Glutamatergic neuron (in vitro differentiated cells): ENCODE data around the gene TEDC2. TPM values are rescaled to one million over a fixed set of nuclear protein-coding genes. Genes with fewer than 3 reads are reported as not detected.
A peak's percentile ranks its signal among the peaks of the same experiment; 100 is the strongest.

Experiments used
- DNase-seq: peaks from one replicate; pipeline ENCODE4 v3.0.0; 2022
- H3K27ac Mint-ChIP-seq: one replicate; pipeline ENCODE4 v1.8.0; 2020; ENCODE audit warnings: mild to moderate bottlenecking, mixed read lengths, inconsistent platforms; ENCODE audit not compliant: unreplicated experiment
- H3K27me3 Mint-ChIP-seq: one replicate; pipeline ENCODE4 v1.8.0; 2020; ENCODE audit warnings: mild to moderate bottlenecking, moderate library complexity, mixed read lengths, inconsistent platforms; ENCODE audit not compliant: unreplicated experiment
- H3K36me3 Mint-ChIP-seq: one replicate; pipeline ENCODE4 v1.8.0; 2020; ENCODE audit warnings: mild to moderate bottlenecking, mixed read lengths, inconsistent platforms; ENCODE audit not compliant: unreplicated experiment
- H3K4me1 Mint-ChIP-seq: one replicate; pipeline ENCODE4 v1.8.0; 2020; ENCODE audit warnings: mild to moderate bottlenecking, low read depth, mixed read lengths, inconsistent platforms; ENCODE audit not compliant: unreplicated experiment
- H3K4me3 Mint-ChIP-seq: one replicate; pipeline ENCODE4 v1.8.0; 2020; ENCODE audit warnings: mild to moderate bottlenecking, mixed read lengths, inconsistent platforms; ENCODE audit not compliant: unreplicated experiment
- H3K9me3 Mint-ChIP-seq: one replicate; pipeline ENCODE4 v1.8.0; 2020; ENCODE audit warnings: mild to moderate bottlenecking, moderate library complexity, mixed read lengths, inconsistent platforms; ENCODE audit not compliant: unreplicated experiment
- total RNA-seq: library from RNA; stranded (reverse); fragmentation: NEBNext Ultra II Directional; extraction: Animal tissue kit (Norgen Biotek cat#: 25700); gene quantifications from one replicate; pipeline ENCODE4 v1.2.1, GENCODE V29; 2021; ENCODE audit not compliant: unreplicated experiment
- TF ChIP-seq, protein P1 (sequence below): fragments of 200-600 bp; sonication (generic); IDR thresholded peaks from one replicate; pipeline ENCODE4 v1.5.0; 2021; ENCODE audit not compliant: partially characterized antibody, unreplicated experiment

The TEDC2 gene
- total RNA-seq, 1 donor from 2014 or later = 21.1 TPM

- no peak overlapping the region for H3K27ac Mint-ChIP-seq
- peaks cover 5% of the 10 kb centered on the region for H3K4me1 Mint-ChIP-seq
- peaks cover 8% of the 10 kb centered on the region for H3K9me3 Mint-ChIP-seq
- no peaks in the 10 kb centered on the region for H3K36me3 Mint-ChIP-seq
- DNase-seq = no peak
- H3K4me3 Mint-ChIP-seq = no peak overlapping the region
- H3K27me3 Mint-ChIP-seq = peaks cover 8% of the 10 kb centered on the region
- TF ChIP-seq, protein P1, sequence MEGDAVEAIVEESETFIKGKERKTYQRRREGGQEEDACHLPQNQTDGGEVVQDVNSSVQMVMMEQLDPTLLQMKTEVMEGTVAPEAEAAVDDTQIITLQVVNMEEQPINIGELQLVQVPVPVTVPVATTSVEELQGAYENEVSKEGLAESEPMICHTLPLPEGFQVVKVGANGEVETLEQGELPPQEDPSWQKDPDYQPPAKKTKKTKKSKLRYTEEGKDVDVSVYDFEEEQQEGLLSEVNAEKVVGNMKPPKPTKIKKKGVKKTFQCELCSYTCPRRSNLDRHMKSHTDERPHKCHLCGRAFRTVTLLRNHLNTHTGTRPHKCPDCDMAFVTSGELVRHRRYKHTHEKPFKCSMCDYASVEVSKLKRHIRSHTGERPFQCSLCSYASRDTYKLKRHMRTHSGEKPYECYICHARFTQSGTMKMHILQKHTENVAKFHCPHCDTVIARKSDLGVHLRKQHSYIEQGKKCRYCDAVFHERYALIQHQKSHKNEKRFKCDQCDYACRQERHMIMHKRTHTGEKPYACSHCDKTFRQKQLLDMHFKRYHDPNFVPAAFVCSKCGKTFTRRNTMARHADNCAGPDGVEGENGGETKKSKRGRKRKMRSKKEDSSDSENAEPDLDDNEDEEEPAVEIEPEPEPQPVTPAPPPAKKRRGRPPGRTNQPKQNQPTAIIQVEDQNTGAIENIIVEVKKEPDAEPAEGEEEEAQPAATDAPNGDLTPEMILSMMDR = no peak
Observed at GRCh38 chr16:2424061-2425007, 35.6 kb upstream of the TEDC2 start.

- H3K27ac Mint-ChIP-seq = no peak overlapping the region
- H3K36me3 Mint-ChIP-seq = no peaks in the 10 kb centered on the region
- H3K4me3 Mint-ChIP-seq = peak overlapping the region; percentile 19
- peaks cover 7% of the 10 kb centered on the region for H3K4me1 Mint-ChIP-seq
- H3K9me3 Mint-ChIP-seq = peaks cover 10% of the 10 kb centered on the region
- H3K27me3 Mint-ChIP-seq = peaks cover 9% of the 10 kb centered on the region
- TF ChIP-seq, protein P1 = no peak
- DNase-seq = no peak
Observed at GRCh38 chr16:2425008-2425518, 34.8 kb upstream of the TEDC2 start.

DNA sequence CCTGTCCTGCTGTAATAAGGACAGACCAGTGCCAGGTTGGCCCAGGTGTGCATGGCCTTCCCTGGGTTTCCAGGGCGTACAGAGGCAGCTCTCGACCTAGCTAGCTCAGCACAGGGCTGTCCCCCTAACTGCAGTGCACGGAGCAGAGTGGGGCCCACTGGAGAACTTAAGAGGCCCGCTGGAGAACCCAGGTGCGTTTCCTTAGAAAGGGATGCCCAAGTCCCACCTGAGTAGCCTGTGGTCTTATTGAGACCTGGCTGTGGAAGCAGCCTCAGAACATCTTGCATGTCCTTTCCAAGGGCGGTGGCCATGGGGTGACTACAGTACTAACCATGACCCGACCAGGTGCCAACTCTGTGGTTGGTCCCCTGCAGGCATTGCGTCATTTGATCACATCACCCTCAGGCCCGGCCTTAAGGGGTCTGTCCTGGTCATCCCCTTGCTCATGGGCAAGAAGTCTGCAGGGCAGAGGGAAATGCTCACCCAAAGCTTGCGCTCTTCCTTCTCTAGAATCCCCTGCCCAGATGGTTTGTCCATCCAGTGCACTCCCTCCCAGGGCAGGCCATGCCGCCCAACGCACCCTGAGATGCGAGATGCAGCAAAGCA is 34.0 kb upstream of the TEDC2 start:
- peaks cover 13% of the 10 kb centered on the region for H3K4me1 Mint-ChIP-seq

GRCh38 chr16:2426941-2427361 is 33.0 kb upstream of the TEDC2 start:
- Mint-ChIP-seq H3K27me3 (peaks cover 9% of the 10 kb centered on the region), H3K4me3 (no peak overlapping the region), H3K9me3 (peaks cover 12% of the 10 kb centered on the region), H3K4me1 (peaks cover 13% of the 10 kb centered on the region), H3K27ac (peak overlapping the region; percentile 34), H3K36me3 (no peaks in the 10 kb centered on the region)
- no peak for DNase-seq
- TF ChIP-seq, protein P1 = no peak

More for the DNA sequence above, 34.0 kb upstream of the TEDC2 start:
- no peak overlapping the region for H3K27ac Mint-ChIP-seq
- TF ChIP-seq, protein P1 = no peak
- no peaks in the 10 kb centered on the region for H3K36me3 Mint-ChIP-seq
- peaks cover 9% of the 10 kb centered on the region for H3K27me3 Mint-ChIP-seq
- peaks cover 12% of the 10 kb centered on the region for H3K9me3 Mint-ChIP-seq
- no peak overlapping the region for H3K4me3 Mint-ChIP-seq
- DNase-seq = no peak

GRCh38 chr16:2427526-2427925 is 32.4 kb upstream of the TEDC2 start:
- Mint-ChIP-seq H3K27ac (peak overlapping the region; percentile 77), H3K27me3 (peaks cover 9% of the 10 kb centered on the region), H3K36me3 (no peaks in the 10 kb centered on the region), H3K4me1 (peaks cover 13% of the 10 kb centered on the region), H3K9me3 (peaks cover 12% of the 10 kb centered on the region), H3K4me3 (peak overlapping the region; percentile 48)
- no peak for DNase-seq
- TF ChIP-seq, protein P1 = no peak
